Epithelial cell of prostate (primary cell): Measurements from ENCODE around the gene COL16A1.
A peak's percentile ranks its signal among the peaks of the same experiment; 100 is the strongest.

Experiments used
- DNase-seq: peaks from one replicate; pipeline ENCODE4 v3.0.0-alpha.2; 2011; ENCODE audit warnings: low read depth, low spot score
- H3K27ac ChIP-seq: fragments of 450-650 bp; 2 replicates; pipeline ENCODE4 v1.5.1; 2017; ENCODE audit warnings: mild to moderate bottlenecking

The COL16A1 gene

GRCh38 chr1:31617218-31617915 lies 86.5 kb downstream of the COL16A1 start, which contains the start of gene HCRTR1:
Gene HCRTR1 (plus strand): TSS chr1:31617689. CDS start chr1:31619193, 1,504 bp downstream.
- DNase-seq: no peak
- no peak within 1 kb of the TSS for H3K27ac ChIP-seq

- DNase-seq: no peak
- H3K27ac ChIP-seq: no peak overlapping the region
These were observed 87.9 kb downstream of the COL16A1 start for GRCh38 chr1:31615939-31616338.

DNA sequence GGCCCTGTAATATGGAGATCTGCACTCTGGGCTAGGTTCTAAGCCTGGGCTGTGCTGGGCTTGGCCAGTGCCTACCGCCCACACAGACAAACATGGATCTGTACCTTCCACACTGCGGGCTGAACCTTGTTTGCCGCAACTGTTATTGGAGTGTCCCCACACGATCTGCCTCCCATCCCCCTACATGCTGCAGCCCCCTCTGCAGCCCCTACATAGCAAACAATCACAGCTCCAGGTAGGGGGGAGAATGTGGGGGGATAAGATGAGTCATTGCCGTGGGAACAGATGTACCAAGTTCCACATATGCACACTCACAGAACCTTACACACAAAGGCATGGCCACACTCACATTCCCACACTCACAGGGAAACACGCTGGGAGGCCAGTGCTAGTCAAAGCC lies 88.4 kb downstream of the COL16A1 start:
- DNase-seq: no peak
- no peak overlapping the region for H3K27ac ChIP-seq

DNA sequence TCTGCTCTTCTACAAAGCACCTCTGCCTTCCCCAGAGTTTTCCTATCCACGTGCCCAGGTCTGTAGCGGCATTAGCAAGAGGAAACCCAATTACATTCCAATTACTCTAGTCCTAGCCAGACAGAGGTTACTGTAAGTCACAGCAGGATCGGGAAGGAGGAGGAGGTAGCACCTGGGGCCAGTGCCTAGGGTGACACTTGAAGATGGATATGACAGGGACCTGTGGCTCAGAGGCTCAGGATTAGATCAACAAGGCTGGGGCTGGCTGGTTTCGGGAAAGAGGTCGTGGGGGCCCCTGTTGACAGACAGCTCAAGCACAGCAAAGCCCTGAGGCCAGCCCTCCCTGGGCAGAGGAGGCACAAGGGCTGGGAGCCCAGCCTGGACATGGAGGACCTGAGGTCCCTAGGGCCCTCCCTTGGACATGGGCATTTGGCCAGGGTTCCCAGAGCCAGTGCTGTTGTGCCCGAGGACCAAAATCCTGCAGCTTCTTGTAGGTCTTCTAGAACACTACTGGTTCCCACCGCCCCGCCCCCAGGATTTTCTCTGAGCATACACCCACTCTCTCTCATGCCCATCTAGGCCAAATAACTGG lies 89.3 kb downstream of the COL16A1 start:
- no peak overlapping the region for H3K27ac ChIP-seq
- no peak for DNase-seq

GRCh38 chr1:31609514-31610118 lies 94.2 kb downstream of the COL16A1 start:
- no peak for DNase-seq

DNA sequence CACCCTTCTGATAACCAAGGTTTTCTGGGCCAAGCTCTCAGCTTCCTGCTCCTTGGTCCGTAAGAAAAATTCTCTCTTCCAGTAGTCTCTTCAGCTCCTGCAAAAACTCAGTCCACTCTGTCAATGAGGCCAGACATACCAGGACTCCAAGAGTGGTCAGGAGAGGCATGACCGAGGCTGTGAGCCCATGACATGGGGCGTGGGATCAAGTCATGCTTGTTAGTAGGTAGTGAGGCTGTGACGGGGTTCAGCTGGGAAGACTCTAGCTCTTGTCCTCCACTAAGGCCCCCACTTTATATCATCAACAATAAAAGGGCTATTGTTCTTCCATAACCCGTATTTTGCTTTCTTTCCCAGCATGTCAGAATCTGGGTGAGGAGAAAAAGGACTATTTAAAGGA lies 96.5 kb downstream of the COL16A1 start:
- no peak overlapping the region for H3K27ac ChIP-seq
- no peak for DNase-seq

More at GRCh38 chr1:31609514-31610118, 94.2 kb downstream of the COL16A1 start:
- H3K27ac ChIP-seq: no peak overlapping the region

GRCh38 chr1:31605908-31606427 lies 97.8 kb downstream of the COL16A1 start:
- no peak overlapping the region for H3K27ac ChIP-seq
- DNase-seq: peak; percentile 24
